Fibroblast of lung (primary cell): ENCODE measurements around the gene HTR7.

ENCODE experiments used
- EZH2 ChIP-seq: IDR thresholded peaks from 2 replicates; pipeline ENCODE4 v1.5.1; 2012; ENCODE audit warnings: low read length, control low read depth, mild to moderate bottlenecking; ENCODE audit errors: missing control alignments
- TF ChIP-seq, protein P1 (sequence below), 2 donors: IDR thresholded peaks in 1 of 2; conservative IDR thresholded peaks in 1 of 2; 1 replicate in 1 of 2; 2 replicates in 1 of 2; pipeline ENCODE4 v1.5.1; 2011 to 2012; ENCODE audit warnings: low read length in 2 of 2, control low read depth in 1 of 2, inconsistent platforms in 1 of 2, low read depth in 1 of 2, mild to moderate bottlenecking in 1 of 2

DNA sequence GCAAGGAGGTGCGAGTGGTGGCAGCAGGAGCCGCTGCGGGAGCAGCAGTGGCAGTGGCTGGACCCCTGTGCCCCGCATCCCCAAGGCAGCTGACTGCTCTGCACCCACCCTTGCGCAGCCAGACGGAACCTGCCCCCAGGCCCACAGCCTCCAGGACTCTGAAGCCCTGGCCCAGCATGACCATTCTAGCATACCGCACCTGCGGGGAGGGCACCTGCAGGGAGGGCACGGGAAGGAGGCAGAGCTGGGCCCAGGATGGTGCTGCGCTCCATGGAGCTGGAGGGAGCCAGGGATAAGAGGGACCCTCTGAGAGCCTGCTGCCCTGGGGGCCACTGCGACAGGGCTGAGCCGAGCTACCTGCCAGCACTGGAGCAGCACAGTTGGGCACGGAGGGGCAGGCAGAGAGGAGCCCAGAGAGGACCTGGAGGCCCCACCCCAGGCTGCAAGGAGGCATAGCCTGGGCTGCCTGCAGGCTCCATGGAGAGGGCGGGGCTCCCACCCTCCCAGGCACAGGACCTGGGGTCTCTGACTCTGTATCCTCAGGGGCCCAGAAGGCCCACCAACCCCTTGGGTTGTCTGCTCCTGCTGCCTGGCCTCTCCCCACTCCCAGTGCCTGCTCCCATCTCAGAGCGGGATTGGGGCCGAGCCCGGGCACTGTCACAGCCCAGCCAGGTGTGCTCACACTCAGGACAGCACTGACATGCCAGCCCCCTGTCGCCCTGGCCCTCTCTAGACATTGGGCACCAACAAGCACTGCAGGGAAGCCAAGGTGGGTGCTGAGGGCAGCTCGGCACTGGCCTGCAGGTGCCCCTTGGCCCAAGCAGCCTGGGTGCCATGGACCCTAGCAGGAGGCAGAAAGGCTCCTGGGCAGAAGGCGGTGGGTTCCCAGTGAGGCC lies 87.6 kb downstream of the HTR7 start:
- TF ChIP-seq, protein P1, sequence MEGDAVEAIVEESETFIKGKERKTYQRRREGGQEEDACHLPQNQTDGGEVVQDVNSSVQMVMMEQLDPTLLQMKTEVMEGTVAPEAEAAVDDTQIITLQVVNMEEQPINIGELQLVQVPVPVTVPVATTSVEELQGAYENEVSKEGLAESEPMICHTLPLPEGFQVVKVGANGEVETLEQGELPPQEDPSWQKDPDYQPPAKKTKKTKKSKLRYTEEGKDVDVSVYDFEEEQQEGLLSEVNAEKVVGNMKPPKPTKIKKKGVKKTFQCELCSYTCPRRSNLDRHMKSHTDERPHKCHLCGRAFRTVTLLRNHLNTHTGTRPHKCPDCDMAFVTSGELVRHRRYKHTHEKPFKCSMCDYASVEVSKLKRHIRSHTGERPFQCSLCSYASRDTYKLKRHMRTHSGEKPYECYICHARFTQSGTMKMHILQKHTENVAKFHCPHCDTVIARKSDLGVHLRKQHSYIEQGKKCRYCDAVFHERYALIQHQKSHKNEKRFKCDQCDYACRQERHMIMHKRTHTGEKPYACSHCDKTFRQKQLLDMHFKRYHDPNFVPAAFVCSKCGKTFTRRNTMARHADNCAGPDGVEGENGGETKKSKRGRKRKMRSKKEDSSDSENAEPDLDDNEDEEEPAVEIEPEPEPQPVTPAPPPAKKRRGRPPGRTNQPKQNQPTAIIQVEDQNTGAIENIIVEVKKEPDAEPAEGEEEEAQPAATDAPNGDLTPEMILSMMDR (conservative IDR thresholded peaks at IDR 0.05 in 1 of 2, IDR thresholded peaks at IDR 0.05 in 1 of 2; ENCODE audit: low read depth in 1 of 2, low read length in 2 of 2): no peak
- no peak for TF ChIP-seq EZH2
